ENCODE data around the gene ZNF488.

The ZNF488 gene

GRCh38 chr10:47383261-47384147, 589 bp downstream of the ZNF488 start:
- no peak for DNase-seq (ENCODE audit: low read depth in 1 of 2, low spot score in 1 of 2)

DNA sequence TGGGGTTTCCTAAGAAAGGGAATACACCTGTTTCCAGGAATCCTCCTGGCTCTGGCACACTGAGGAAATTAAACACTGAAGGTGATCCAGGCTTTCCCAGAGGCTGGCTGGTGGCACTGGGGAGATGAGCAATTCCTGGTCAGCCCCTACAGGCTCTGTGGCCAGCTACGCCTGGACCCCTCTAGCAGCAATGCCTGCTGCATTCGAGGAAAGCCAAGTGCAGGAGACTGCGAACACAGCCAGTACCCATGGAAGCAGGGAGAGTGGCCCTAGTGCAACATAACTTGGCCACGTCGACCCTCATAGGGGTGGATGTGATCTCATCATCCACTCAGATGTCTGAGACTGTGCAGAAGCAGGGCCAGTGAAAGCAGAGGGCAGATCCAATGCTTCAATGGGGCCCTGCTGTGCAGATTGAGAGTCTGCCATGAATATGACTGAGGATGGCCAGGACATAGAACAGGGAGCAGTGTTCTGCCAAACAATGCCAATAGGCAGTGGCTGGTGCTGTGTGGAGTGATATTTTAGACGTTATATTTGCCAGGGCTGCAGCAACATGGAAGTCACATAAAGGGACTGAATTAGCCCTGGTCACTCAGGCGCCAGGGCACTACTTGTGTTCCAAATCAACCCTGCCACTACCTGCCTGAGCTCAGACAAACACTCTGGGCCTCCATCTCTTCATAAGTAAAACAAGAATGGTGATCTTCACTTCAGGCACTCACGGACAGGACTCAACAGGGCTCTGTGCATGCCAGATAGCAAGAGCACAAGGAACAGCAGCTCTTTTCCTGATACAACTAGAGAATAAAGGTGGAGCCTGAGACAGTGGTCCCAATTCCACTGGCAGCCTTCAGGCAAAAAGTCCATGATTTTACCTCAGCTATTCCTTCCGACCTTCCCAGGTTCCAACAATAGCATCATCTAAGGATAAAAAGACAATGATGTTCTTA, 2.4 kb downstream of the ZNF488 start:
- DNase-seq (ENCODE audit: low read depth in 1 of 2, low spot score in 1 of 2), result no peak

GRCh38 chr10:47381103-47381395, 3.0 kb downstream of the ZNF488 start:
- DNase-seq (ENCODE audit: low read depth in 1 of 2, low spot score in 1 of 2), result no peak

GRCh38 chr10:47380341-47381102, 3.6 kb downstream of the ZNF488 start:
- DNase-seq (ENCODE audit: low read depth in 1 of 2, low spot score in 1 of 2), result no peak

DNA sequence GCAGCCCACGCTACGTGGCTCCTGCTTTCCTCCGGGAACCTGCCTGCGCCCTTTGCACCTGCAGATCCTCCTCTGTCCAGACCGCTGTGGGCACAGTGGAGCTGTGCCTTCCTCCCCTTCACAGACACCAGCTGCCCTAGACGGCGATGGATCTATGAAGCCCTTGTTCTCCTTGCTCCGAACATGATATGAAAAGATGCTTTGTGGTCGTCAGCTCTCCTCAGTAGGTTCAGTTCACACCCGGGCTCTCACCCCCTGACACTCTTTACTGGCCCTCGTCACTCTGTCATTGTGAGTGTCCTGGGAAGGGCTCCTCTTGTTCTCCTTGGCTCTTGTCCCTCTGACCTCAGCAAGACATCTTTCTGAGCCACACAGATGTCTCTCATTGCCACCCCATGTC, 4.2 kb downstream of the ZNF488 start:
- DNase-seq (ENCODE audit: low read depth in 1 of 2, low spot score in 1 of 2), result no peak

DNA sequence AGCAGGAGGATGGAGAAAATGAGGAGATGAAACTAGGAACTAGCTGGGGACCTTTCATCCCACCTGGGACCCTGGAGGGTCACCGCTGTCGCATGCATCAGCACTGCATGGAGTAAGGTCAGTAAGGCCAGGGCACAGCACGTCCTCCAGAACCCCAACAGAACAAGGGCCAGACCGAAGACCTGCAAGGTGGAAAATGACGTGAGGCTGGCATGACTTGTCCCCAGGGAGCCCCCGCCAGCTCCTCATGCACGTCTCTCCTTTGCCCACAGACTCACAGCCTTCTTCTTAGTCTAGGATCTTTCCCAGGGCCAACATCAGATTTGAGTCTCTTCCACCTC, 4.7 kb downstream of the ZNF488 start:
- DNase-seq (ENCODE audit: low read depth in 1 of 2, low spot score in 1 of 2), result no peak

DNA sequence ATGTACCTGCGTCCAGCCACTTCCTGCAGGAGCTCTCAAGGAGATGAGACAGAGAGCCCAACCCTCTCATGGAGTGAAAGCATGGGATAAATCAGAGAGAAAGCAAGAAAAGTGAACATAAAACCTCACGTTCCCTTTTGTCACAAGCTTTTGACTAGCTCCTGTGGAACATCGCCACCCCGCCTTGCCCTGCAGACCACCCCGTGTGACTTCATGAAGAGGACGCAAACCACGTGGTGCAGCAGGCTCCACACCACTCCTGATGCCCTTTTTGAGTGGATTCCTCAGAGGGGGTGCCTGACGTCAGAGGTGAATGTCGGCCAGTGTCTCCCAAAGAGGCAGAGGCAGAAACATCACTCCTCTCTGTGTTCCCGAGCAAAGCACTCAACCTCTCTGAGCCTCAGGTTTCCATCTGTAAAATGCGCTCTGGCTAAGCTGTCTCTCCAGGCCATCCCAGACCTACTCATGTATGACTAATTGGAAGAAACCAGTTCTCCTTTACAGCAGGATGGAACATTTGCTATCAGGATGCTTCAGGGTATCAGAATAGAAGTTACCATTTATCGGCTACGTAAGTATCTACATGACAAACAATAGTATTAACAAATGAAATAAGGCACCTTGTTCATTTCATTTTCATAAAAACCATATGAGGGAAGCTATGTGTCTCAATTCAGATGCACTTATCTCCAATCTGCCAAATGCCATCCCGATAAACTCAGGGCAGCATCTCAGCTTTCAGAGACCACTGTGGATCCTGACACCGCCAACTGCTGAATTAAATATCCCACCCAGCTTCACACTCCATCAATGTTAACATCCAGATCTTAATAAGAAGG, 5.3 kb downstream of the ZNF488 start:
- no peak for DNase-seq (ENCODE audit: low read depth in 1 of 2, low spot score in 1 of 2)

DNA sequence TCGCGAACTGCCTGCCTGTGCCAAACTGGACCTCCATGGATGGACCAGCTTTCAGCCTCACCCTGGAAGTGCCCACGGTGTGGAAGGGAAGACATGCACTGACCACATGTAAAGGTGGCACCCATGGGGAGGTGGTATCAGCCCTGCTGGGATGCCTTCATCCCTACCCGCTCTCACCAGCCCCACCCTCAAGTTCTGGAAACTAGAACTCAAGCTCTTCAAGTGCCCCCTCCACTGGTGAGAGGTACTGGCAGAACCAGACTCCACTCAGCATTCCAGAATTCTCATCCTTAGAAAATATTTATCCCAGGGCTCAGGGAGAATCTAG, 5.9 kb downstream of the ZNF488 start:
- no peak for DNase-seq (ENCODE audit: low read depth in 1 of 2, low spot score in 1 of 2)

DNA sequence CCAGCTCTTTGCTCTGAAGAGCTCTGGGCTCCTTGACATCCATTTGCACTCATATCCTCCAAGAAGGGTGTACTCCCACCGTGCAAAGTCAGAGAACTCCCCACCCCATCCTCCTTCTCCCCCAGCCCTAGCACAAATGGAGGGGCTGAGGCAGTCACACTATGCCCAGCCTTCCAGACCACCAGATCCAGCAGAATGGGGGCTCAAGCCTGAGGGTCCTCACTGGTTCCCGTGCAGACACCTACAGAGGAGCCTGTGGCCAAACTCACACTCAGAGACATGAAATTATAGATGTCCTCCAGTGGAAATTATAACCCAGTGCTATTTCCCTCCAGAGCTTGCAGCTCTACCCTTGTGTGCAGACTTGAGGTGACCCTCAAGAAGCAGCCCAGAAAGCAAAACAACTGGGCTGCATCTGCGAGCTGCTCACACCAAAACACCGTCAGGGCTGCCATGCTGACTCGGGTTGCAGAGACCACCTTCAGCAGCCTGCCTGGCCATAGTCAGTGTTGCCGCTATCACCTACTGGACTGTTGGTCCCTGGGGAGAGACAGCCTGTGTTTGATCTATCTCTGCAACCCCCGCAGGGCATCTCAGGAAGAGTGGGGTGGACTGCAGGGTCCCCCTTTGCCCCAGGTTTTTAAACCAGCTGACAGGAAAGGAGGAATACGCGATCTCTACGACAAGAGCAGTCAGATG, 7.4 kb downstream of the ZNF488 start:
- no peak for DNase-seq (ENCODE audit: low read depth in 1 of 2, low spot score in 1 of 2)

DNA sequence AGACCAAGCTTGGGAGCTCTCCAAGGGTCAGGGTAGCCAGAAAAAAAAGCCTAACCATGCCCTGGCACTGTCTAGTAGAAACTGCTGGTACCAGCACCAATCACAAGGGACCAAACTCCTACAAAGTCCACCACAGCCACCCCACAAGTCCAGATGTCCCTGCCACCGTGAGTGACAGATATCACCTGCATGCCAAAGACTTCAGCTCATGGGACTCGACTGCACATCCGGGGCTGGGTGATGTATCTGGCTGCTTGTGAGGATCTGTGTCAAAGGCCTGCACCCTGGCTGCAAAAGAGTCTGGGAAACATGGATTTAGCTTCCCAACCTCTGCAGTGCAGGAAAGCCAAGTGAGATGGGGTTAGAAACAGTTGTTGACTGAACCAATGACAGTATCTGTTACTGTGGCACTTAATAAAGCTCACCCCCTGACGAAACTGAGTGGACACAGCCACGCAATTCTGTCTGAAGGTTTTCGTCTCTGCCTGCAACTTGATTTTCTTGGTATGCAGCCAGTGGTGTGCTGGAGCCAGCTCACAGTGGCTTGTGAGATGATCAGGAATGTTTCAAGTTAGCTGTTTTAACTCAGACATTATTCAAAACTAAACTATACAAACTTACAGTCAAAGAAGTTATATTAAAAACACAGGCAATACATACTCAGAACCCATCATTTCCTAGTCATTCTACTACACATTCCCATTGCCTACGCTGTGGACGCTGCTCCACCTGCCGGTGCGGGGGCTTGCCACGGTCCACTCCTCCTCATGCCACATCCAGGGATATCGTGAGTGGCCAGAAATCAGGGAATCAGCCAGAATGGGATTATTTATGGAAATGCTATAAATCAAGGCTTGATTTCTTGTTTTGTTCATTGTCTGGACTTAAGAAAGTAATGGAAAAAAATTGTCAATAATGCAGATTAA, 9.2 kb downstream of the ZNF488 start:
- no peak for DNase-seq (ENCODE audit: low read depth in 1 of 2, low spot score in 1 of 2)

DNA sequence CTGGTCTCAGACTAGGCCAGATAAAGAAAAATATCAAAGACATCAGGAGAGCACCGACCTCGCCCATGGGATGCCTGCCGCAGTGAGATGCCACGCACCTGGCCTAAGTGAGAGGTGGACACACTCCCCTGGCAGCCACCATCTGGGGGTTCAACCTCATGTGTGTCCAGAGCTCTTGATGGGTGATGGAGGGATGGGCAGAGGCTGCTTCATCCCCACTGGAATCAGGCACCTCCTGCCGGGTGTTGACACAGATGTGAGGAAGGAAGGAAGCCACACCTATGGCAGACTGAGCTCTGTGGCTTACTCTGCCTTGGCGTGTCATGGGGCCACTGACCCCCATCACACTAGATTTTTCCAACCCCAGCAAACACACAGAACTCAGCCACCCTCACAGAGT, 11.4 kb downstream of the ZNF488 start:
- no peak for DNase-seq (ENCODE audit: low read depth in 1 of 2, low spot score in 1 of 2)

- DNase-seq (ENCODE audit: low read depth in 1 of 2, low spot score in 1 of 2), result no peak
Observed at GRCh38 chr10:47371629-47372485, 12.2 kb downstream of the ZNF488 start.

DNA sequence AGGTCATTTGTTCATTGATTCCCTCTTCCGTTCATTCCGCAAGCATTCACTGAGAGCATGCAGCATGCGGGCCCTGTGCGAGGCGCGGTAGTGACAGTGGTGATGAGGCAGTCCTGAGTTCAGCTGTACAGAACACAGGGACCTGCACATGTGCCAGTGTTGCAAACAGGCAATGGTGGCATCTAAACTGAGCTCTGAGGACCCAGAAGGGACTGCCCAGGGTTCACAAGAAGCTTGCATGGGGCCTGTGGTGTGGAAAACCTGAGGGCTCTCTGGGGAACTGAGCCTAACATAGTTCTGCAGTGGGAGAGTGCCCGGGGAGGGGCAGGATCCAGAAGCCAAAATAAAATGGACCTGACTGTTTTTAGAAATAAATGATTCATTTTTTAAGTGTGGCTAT, 13.2 kb downstream of the ZNF488 start:
- DNase-seq (ENCODE audit: low read depth in 1 of 2, low spot score in 1 of 2), result no peak

DNA sequence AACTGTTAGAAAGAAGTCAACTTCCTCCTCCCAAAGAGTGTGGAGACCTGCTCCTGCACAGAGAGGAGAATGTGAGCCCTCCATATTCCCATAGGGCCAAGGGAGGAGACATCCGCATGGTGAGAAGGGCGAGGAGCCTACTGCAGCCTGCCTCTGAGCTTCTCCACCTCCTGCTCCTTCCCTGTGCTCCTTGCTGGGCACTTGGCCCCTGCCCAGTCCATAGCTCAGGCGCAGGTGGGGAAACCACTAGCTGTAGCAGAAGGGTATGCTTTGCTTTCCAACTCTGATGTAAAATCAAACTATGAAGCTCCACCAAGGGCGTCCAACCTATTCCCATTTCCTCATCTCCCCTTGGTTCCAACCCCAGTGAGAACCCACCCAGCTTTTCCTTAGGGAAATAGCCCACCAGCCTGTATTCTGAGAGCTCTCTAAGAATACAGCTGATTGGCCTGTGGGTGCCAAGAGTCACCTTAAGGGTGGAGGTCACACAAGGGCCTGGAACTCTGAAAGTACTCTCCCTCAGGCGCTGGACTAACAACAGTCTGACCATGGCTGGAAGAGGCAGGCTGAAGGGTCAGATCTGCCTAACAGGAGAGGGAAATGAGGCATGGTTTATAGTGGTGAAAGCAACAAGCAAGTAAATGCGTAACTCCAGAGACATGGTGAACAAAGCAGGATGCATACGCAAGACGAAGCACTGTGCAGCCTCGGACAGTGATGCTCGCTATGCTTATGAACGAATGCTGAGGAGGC, 13.9 kb downstream of the ZNF488 start:
- no peak for DNase-seq (ENCODE audit: low read depth in 1 of 2, low spot score in 1 of 2)

- DNase-seq (ENCODE audit: low read depth in 1 of 2, low spot score in 1 of 2), result no peak
Observed at GRCh38 chr10:47369251-47369894, 14.7 kb downstream of the ZNF488 start.

GRCh38 chr10:47368431-47369180, 15.5 kb downstream of the ZNF488 start:
- DNase-seq (ENCODE audit: low read depth in 1 of 2, low spot score in 1 of 2), result no peak
